Activated B cell treated with CpG ODN at 0.5 μM for 24 hours (primary cell): ENCODE results near the gene SLC16A4. TPM values are rescaled to one million over a fixed set of nuclear protein-coding genes. Genes with fewer than 3 reads are reported as not detected.

Source experiments
- ATAC-seq: fragments of 200-7000 bp; cut with Tn5 transposase; one replicate; pipeline ENCODE4 v1.10.0; 2021; ENCODE audit warnings: low read depth, mild to moderate bottlenecking, moderate library complexity
- CTCF ChIA-PET: fragments of 350-600 bp; sonication (Branson Sonifier 250); formaldehyde crosslinking; loops from one replicate; lab custom pipeline; 2021; ENCODE audit warnings: antibody characterized with exemption; lab: Charles Lee
- POLR2A ChIA-PET: fragments of 350-600 bp; sonication (Branson Sonifier 250); formaldehyde crosslinking; loops from one replicate; lab custom pipeline; 2021; ENCODE audit warnings: antibody characterized with exemption; lab: Charles Lee
- DNase-seq: peaks from one replicate; pipeline ENCODE4 v3.0.0; 2022
- H3K27ac Mint-ChIP-seq: one replicate; pipeline ENCODE4 v1.8.0; 2020; ENCODE audit warnings: mixed read lengths
- H3K27me3 Mint-ChIP-seq: one replicate; pipeline ENCODE4 v1.8.0; 2021; ENCODE audit warnings: mixed read lengths
- H3K36me3 Mint-ChIP-seq: one replicate; pipeline ENCODE4 v1.8.0; 2021; ENCODE audit warnings: low read depth, mixed read lengths
- H3K4me1 Mint-ChIP-seq: one replicate; pipeline ENCODE4 v1.8.0; 2021; ENCODE audit warnings: mixed read lengths
- H3K4me3 Mint-ChIP-seq: one replicate; pipeline ENCODE4 v1.8.0; 2020; ENCODE audit warnings: mild to moderate bottlenecking, mixed read lengths
- H3K9me3 Mint-ChIP-seq: one replicate; pipeline ENCODE4 v1.8.0; 2020; ENCODE audit warnings: mixed read lengths
- intact Hi-C: fragments of 100-400 bp; cut with micrococcal nuclease; formaldehyde crosslinking; loops from one replicate; pipeline ENCODE4 v1.15.1; 2024
- total RNA-seq: library from RNA; stranded (reverse); gene quantifications from 2 replicates; pipeline ENCODE4 v1.2.3, GENCODE V29; 2022
- TF ChIP-seq, protein P1 (sequence below): fragments of 200-600 bp; IDR thresholded peaks from one replicate; pipeline ENCODE4 v1.8.0; 2022; ENCODE audit warnings: antibody characterized with exemption, mild to moderate bottlenecking

The SLC16A4 gene
- total RNA-seq, 1 donor from 2014 or later = 0.89 TPM

DNA sequence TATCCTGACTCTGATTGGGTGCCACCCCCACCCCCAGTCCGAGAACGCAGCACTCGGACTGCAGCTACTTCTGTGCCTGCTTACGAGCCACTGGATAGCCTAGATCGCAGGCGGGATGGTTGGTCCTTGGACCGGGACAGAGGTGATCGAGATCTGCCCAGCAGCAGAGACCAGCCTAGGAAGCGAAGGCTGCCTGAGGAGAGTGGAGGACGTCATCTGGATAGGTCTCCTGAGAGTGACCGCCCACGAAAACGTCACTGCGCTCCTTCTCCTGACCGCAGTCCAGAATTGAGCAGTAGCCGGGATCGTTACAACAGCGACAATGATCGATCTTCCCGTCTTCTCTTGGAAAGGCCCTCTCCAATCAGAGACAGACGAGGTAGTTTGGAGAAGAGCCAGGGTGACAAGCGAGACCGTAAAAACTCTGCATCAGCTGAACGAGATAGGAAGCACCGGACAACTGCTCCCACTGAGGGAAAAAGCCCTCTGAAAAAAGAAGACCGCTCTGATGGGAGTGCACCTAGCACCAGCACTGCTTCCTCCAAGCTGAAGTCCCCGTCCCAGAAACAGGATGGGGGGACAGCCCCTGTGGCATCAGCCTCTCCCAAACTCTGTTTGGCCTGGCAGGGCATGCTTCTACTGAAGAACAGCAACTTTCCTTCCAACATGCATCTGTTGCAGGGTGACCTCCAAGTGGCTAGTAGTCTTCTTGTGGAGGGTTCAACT lies 49.5 kb downstream of the SLC16A4 start:
- Mint-ChIP-seq H3K27ac (no peak overlapping the region), H3K27me3 (no peaks in the 10 kb centered on the region), H3K36me3 (peaks cover 55% of the 10 kb centered on the region), H3K4me3 (no peak overlapping the region), H3K4me1 (peaks cover 69% of the 10 kb centered on the region), H3K9me3 (no peaks in the 10 kb centered on the region)
- no peak for DNase-seq
- POLR2A ChIA-PET = interaction anchor here (1.6 to 4.4 kb wide), 2 partner anchors 18 to 42 kb away, joined by 3 to 262 read pairs; no protein-coding TSS in a partner anchor
- CTCF ChIA-PET = interaction anchor here (1.3 to 9.0 kb wide), 3 partner anchors 41 to 119 kb away, joined by 7 to 79 read pairs (median 68); no protein-coding TSS in a partner anchor
- intact Hi-C loops = loop anchor here (10.0 kb wide), 1 partner anchor 533 kb away; the partner anchor contains the start of gene CD53
- TF ChIP-seq, protein P1, sequence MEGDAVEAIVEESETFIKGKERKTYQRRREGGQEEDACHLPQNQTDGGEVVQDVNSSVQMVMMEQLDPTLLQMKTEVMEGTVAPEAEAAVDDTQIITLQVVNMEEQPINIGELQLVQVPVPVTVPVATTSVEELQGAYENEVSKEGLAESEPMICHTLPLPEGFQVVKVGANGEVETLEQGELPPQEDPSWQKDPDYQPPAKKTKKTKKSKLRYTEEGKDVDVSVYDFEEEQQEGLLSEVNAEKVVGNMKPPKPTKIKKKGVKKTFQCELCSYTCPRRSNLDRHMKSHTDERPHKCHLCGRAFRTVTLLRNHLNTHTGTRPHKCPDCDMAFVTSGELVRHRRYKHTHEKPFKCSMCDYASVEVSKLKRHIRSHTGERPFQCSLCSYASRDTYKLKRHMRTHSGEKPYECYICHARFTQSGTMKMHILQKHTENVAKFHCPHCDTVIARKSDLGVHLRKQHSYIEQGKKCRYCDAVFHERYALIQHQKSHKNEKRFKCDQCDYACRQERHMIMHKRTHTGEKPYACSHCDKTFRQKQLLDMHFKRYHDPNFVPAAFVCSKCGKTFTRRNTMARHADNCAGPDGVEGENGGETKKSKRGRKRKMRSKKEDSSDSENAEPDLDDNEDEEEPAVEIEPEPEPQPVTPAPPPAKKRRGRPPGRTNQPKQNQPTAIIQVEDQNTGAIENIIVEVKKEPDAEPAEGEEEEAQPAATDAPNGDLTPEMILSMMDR = no peak
- ATAC-seq = no peak

GRCh38 chr1:110340207-110340468 lies 50.7 kb downstream of the SLC16A4 start:
- Mint-ChIP-seq H3K36me3 (peaks cover 47% of the 10 kb centered on the region), H3K27ac (no peak overlapping the region), H3K4me1 (peaks cover 59% of the 10 kb centered on the region), H3K27me3 (no peaks in the 10 kb centered on the region), H3K4me3 (no peak overlapping the region), H3K9me3 (no peaks in the 10 kb centered on the region)
- ChIA-PET CTCF (interaction anchor here (1.3 to 9.0 kb wide), 6 partner anchors 9 to 443 kb away, joined by 3 to 87 read pairs (median 57); partner anchors contain the start of genes KCNC4 and LAMTOR5), POLR2A (interaction anchor here (1.2 to 4.4 kb wide), 9 partner anchors 16 to 305 kb away, joined by 3 to 262 read pairs (median 12); partner anchors contain the start of genes KCNC4, LAMTOR5 and STRIP1)
- no peak for DNase-seq
- ATAC-seq = no peak
- TF ChIP-seq, protein P1 = no peak
- intact Hi-C loops = loop anchor here (10.0 kb wide), 1 partner anchor 535 kb away; the partner anchor contains the start of gene CD53

- intact Hi-C loops = loop anchor here (1.0 to 10.0 kb wide), 7 partner anchors 10 to 1593 kb away; partner anchors contain the start of genes CD53, CLCC1, PSMA5 and STRIP1
- no peak overlapping the region for H3K27ac Mint-ChIP-seq
- H3K27me3 Mint-ChIP-seq = no peaks in the 10 kb centered on the region
- TF ChIP-seq, protein P1 = no peak
- no peak for DNase-seq
- no peaks in the 10 kb centered on the region for H3K9me3 Mint-ChIP-seq
- no peak for ATAC-seq
- no peak overlapping the region for H3K4me3 Mint-ChIP-seq
- H3K36me3 Mint-ChIP-seq = peaks cover 43% of the 10 kb centered on the region
- peaks cover 57% of the 10 kb centered on the region for H3K4me1 Mint-ChIP-seq
- ChIA-PET POLR2A (interaction anchor here (0.7 to 4.4 kb wide), 23 partner anchors 9 to 792 kb away, joined by 3 to 262 read pairs (median 6); partner anchors contain the start of genes KCNC4, LAMTOR5, LRIF1 and STRIP1), CTCF (interaction anchor here (1.3 to 9.0 kb wide), 8 partner anchors 9 to 444 kb away, joined by 3 to 87 read pairs (median 46); partner anchors contain the start of genes KCNC4 and LAMTOR5)
These were observed 51.2 kb downstream of the SLC16A4 start for GRCh38 chr1:110339407-110340206.

DNA sequence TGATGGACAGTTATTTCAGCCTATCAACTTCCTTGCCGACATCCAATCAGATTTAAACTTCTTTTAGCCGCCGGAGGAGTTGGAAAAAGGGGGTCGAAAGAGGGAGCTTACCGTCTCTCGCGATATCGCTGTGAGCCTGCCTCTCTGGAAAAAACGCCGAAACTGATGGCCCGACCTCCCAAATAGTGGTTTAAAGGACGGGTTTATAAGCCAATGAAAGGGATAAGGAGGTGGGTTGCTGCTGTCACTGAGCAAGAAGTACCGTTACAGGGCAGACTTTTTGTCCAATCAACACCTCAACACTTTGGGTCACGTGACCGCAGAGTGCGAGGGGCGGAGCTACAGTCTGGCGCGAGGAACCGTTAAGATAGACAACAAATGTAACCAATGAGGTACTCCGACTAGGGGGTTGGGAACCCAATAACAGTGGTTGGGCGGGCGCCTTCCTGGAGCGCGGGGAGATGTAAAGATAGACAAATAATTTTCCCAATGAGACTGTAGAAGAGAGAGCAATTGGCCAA lies 51.9 kb downstream of the SLC16A4 start, which contains the start of gene RBM15:
Gene RBM15, plus strand, starts transcription at position 492 of the 521 bp plus-strand sequence. Its CDS starts 29 bp downstream, at position 521.
- Mint-ChIP-seq H3K4me3 (no peak within 1 kb of the TSS), H3K36me3 (peaks cover 39% of the 10 kb centered on the region), H3K9me3 (no peaks in the 10 kb centered on the region), H3K4me1 (peaks cover 51% of the 10 kb centered on the region), H3K27ac (no peak within 1 kb of the TSS), H3K27me3 (no peaks in the 10 kb centered on the region)
- CTCF ChIA-PET = interaction anchor here (0.7 to 9.0 kb wide), 17 partner anchors 9 to 625 kb away, joined by 3 to 87 read pairs (median 6); partner anchors contain the start of genes KCNC4 and LAMTOR5
- TF ChIP-seq, protein P1 = no peak
- POLR2A ChIA-PET = interaction anchor here (0.7 to 4.4 kb wide), 28 partner anchors 10 to 1168 kb away, joined by 3 to 262 read pairs (median 4); partner anchors contain the start of genes KCNC4, LAMTOR5, LRIF1 and STRIP1
- intact Hi-C loops = loop anchor here (1.0 to 5.0 kb wide), 14 partner anchors 10 to 1592 kb away; partner anchors contain the start of genes CLCC1, KCNC4, LAMTOR5 and PSMA5
- DNase-seq (peak; percentile 82), ATAC-seq (peak; percentile 72)
